Stimulated activated CD8-positive, alpha-beta memory T cell treated with anti-CD3 and anti-CD28 coated beads, Interleukin-4, amount 100 ng/mL, for 1 hour (primary cell): Measurements from ENCODE around the gene HSPA12B.

Source experiments
- DNase-seq, 2 donors: peaks; one replicate each; pipeline ENCODE4 v3.0.0-alpha.2; 2020; ENCODE audit warnings: low read depth in 2 of 2, low spot score in 1 of 2

The HSPA12B gene

DNA sequence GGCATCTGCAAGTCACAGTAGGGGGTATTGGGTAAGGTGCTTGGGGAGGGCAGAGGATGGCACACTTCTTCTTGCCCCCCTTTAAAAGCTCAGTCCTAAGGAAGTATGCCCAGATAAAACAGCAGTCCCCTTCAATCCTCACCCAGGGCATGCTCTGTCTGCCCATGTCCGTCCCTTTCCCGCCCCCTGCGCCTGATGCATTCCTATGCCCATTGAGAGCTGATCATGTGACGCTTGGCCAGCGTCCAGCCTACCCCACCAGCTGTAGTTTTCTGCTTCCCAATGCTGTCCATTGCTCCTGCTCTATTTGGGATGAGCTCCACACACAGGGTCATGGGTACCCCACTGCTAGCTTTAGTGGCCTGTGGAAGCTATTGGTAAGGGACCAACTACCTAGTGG, 28.4 kb upstream of the HSPA12B start:
- DNase-seq, result no peak

DNA sequence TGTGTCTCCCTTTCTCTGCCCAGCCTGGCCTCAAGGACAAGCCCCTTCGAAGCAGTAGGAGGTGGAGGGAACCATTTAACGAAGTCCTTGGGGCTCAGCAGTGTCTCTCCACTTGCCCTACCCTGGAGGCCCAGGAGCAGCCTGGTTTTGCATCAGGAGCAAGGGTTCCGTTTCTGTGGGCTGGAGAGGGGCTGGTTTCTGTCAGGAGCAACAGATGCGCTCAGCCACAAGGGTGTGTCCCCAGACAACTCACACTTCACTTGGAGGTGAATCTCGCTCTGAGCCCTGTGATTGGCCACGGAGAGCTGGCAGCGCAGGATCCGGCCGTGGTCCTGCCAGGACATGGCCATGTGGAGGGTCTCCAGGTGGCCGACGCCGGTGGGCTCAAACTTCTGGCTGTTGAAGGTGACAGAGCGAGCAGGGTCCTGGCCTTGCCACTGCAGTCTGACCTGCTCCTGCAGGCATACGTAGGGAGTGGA, 27.0 kb upstream of the HSPA12B start:
- no peak for DNase-seq

DNA sequence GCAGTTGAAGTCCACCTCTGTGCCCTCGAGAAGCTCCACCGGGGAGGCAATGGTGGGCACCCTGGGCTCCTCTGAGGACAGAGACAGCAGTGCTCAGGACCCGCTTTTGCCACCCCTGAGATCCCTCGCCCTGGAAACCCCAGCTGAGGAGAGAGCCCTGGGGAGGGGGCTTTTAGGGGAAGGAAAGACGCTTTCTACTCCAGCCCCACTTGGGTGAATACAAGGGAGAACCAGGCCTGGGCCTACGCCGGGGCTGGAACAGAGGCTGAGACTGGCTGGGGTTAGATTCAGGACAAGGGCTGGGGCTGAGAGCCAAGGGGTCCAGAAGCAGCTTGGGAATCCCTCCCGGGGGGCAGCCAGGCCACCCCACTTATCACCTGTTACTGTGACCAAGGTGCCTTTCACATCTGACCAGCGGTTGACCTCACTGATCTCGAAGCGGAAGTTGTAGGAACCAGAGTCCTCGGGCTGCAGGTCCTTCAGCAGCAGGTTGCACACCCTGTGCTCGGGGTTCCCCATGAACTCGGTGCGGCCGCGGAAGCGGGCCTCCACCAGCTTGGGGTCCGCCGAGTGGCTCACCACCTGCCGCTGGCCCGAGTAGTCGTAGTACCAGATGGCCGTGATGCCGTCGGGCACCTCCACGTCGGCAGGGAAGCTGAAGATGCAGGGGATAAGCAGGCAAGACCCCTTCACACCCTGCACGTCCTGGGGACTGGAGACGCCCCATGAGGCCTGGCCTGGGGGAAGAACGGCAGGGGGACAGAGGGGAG, 26.3 kb upstream of the HSPA12B start:
- DNase-seq, result no peak

DNA sequence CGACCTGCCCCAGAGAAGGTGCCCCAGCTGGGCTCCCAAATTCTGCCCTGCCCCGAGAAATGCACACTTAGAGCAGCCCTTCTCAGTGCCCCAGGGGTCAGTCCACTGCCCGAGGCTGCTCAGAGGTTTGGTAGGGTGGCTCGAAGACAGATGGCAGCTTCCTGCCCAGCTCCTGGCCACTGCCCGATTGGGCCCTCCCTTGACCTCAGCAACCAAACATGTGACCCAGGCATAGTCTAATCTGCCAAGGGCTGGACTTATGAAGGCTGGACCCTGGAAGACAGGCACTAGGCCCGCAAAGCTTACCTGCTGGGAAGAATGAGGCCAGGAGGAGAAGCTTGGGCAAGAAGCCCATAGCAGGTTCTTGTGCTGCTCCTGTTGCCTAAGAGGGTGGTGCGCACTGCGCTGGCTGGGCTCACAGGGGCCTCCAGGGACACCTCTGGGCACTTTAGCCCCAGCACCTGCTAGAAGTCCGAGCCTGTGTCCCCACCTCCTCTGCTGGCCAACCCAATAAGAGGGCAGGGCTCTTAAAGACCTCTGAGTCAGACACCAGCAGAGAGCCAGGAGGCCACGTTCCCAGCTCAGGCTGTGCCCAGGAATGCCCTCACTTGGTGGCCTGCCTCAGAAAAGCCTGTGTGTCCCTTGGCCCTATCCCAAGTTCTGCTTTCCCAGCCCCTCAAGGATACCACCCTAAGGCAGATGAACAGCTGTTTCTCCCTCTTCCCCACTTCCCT, 25.5 kb upstream of the HSPA12B start:
- no peak for DNase-seq

DNA sequence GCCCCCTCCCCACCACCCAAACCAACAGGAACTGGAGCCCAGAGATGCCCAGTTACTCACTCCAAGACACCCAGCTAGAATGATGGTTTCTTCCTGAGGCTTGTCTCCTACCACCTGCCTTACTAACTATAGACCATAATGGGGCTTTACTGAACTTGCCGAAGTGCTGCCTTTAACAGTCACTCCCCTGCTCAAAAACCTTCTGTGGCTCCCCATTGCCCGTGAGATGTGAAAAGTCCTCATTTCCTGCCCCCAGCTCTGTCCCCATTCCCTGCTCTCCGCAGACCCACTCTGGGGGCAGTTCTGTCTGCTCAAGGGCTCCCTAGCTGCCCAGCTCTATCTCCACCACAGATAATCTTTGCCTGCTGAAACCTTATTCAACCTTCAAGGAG, 25.0 kb upstream of the HSPA12B start:
- no peak for DNase-seq

DNA sequence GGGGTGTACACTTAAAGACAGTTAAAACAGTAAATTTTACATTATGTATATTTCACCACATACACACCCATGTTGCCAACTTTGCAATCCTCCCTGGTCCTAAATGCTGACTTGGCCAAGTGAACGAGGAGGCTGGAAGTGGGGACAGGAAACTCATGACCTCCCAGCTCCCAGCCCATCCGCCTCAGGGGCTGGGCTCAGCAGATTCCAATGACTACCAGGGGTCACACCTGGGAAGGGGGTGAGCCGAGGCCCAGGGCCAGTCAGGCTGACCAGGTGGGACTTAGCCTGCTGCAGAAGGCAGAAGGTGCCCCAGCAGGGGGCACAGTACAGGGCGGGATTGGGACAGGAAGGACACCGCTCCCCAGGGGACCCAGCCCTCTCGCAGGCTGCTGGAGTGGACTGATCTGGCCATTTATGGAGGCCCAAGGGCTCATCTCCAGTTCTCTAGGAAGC, 22.4 kb upstream of the HSPA12B start:
- DNase-seq, result no peak

DNA sequence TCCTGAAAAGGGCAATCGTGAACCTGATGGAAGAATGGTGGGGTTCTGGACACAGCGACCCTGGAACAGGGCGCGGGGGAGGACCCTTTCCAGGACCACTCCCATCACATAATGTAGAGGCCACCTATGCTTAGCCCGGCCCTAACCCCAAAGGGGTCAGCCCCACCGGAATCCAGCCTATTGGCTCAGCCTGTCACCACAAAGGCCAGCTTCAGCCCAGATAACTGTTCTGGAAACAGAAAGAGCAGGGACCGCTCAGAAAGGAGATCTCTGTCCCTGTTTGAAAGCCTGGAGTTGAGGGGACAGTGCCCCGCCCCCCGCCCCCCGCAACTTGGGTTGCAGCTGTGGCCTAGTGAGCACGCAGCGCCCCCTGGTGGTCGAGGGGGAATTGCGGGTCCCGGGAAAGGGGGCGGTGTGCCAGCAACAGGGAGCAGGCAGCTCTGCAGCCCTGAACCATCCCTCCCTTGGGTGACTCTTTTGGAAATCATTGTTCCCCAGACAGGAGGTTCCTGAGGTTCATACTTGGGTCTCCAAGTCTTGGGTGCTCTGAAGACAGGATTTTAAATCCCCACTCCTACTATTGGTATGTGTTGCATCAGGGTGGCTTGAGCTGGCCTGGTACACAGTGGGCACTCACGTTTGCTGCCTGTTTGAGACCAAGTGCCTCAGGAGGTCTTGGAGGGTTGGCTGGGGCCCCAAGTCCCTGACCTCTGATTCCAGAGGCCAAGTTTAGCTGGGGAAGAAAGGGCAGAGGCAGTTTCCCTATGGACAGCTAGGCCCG, 21.6 kb upstream of the HSPA12B start:
- DNase-seq, result peak; percentile 42 to 59

DNA sequence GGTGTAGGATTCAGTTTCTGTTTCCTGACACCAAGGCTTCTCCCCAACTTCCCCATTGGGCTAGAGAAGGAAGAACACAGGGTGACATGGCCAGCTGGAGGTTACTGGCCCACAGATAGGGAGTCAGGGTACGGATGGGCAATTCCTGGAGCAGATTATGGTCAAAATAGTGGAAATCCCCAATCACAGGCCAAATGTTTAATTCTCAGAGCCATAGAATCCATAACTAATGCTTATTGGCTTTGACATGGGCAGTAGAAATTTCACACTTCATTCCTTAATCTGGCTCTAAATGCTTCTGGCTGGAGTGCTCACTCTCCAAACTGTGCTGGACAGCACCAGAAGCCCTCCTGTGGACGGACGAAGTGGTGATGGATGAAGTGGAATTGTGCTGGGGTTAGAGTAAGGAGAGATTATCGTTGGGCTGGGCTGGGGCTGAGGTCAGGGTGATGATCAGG, 21.0 kb upstream of the HSPA12B start:
- DNase-seq, result no peak

DNA sequence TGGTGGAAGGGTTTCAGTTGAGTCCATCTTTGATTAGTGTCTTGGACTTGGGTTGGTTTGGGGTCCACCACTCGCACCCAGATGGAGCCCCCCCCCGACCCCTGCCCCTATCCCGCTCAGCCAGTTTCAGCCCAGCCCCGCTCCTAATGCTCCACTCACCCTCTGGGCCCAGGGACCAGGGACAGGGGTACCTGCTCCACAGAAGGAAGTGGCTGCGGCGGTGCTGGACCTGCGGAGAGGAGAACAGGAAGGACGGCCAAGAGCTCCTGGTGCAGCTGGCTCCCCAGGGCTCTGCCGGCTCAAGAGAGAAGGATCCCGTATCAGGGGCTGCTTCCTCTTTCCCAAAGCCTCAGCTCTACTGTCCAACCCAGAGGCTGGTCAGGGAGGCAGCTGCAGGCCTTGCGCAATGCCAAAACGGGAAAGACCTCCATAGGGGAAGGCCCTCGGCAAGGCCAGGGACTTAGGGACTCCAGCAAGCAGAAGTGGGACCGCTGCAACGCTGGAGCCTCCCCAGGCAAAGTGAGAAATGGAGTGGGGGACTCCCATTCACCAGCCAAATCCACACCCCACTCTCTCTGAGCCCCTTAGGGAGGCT, 20.1 kb upstream of the HSPA12B start, which contains the start of gene SIGLEC1:
Gene SIGLEC1, minus strand, starts transcription at position 322 of the 595 bp plus-strand sequence. CDS start 5,472 bp downstream, outside the sequence.
- no peak for DNase-seq

DNA sequence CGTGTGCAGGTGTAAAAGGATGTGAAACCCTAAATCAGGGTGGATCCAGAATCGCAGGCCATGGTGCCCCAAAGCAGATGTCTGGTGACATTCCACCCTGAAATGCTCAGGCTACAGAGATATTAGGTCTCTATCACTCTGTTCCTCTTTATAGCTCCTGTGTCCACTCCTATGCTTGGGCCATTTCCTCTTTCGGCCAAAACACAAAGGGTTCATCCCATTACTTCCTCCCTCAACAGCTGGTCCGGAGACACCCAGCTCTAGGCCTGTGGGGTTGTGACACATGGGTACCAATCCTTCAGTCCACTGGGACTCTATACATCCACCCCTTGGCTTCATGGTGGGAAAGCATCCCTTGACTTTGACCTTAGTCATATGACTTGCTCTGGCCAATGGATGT, 18.4 kb upstream of the HSPA12B start:
- DNase-seq, result no peak

DNA sequence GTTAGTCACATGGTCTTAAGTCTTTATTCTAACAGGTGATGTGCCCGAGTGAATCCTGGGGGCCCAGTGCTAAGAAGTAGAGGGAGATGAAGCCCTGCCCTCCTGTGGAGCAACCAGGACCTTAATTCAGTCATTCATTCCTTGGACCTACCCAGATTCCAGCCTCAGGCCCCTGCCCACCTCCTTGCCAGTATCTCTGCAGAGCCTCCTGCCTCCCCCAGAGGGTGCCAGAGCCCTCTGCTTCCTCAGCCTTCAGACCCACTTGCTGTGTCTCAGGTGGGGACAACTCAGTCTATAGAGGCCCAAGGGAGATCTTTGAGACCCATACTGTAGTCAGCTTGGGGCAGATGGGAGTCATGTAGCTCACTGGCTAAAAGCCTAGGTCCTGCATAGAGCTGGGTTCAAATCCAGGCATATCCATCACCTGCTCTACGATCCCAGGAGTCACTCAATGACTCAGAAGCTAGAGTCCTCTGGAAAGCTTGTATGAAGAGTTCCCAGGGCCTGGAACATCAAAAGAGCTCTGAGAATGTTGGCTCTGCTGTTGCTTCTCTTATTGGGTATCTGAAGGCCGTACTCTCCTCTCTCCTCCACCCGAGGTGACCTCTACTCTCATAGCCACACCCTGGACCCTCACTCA, 16.2 kb upstream of the HSPA12B start:
- no peak for DNase-seq

DNA sequence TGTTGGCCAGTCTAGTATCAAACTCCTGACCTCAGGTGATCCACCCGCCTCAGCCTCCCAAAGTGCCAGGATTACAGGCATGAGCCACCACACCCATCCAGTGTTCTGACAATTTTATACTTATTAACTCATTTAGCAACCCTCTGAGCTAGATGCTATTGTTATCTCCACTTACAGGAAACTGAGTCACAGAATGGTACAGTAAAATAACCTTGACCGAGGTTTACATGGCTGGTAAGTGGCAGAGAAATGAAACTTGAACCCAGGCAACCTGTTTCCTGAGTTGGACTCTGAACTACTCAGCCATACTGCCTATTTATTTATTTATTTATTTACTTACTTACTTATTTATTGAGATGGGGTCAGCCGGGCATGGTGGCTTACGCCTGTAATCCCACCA, 13.4 kb upstream of the HSPA12B start:
- DNase-seq, result no peak

DNA sequence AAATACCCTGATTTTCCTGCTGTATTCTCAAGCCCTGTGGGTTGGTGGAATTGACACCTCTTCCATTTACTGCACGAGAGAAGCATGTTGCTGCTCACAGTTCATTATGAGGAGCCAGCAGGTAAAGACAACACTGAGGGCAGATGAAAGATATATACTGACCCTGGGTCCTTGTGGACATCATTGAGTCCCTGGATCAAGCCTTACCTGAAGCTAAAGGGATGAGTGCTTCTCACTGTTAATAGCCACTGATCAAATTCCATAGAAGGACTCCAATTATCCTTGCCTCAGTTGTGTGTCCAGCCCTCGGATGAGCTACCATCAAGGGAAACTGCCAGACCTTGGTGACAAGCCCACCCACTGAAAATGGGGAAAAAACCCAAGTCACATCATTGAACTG, 12.4 kb upstream of the HSPA12B start:
- no peak for DNase-seq

DNA sequence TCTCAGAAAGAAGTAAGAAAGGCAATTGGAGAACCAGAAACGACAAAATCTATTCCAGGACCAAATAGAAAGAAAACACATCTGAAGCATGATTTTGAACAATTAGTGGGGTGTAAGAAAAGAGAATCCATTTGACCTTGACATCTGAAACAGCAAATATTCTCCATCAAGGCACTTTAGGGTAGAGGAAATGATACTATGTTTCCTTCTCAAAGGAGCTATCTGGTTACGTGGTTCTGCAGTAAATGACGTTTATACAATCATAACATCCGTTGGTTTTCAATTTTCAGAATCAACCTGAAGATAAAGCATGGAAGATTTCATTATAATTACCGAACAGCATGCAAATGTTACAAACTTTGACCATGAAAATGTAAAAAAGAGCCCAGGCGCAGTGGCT, 11.9 kb upstream of the HSPA12B start:
- no peak for DNase-seq

DNA sequence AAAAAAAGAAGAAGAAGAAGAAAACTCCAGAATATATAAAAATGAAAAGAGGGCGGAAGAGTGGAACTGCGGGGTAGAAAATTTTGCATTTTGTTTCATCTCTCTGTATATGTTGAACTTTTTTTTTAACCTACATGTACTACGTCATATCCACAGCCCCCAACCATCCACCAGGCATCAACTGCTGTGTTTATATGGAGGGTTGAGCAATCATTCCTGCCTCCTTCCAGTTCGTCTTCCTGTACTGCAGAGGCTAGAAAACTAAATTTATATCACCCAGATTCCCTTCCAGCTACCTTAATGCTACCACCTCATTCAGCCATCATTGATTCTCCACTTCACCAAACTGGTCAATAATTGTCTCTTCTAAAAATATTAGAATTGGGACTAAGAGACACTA, 10.6 kb upstream of the HSPA12B start:
- DNase-seq, result no peak

DNA sequence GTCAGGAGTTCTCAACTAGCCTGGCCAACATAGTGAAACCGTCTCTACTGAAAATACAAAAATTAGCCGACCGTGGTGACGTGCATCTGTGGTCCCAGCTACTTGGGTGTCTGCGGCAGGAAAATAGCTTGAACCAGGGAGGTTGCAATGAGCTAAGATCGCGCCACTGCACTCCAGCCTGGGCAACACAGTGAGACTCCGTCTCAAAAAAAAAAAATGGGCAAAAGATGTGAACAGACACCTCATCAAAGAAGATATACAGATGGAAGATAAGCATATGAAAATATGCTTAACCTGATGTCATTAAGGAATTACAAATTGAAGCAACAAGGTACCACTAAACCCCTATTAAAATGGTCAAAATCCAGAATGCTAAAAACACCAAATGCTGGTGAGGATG, 9.2 kb upstream of the HSPA12B start:
- no peak for DNase-seq

DNA sequence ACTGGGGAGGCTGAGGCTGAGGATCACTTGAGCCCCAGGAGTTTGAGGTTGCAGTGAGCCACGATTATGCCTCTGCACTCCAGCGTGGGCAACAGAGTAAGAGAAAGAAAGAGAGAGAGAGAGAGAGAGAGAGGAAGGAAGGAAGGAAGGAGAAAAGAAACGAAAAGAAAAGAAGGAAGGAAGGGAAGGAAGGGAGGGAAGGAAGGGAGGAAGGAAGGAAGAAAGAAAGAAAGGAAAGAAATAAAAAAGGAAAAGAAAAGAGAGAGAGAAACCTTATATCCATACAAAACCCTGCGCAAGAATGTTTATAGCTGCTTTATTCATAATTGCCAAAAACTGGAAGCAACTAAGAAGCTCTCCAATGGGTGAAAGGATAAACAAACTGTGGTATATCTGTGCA, 8.1 kb upstream of the HSPA12B start:
- DNase-seq, result no peak

DNA sequence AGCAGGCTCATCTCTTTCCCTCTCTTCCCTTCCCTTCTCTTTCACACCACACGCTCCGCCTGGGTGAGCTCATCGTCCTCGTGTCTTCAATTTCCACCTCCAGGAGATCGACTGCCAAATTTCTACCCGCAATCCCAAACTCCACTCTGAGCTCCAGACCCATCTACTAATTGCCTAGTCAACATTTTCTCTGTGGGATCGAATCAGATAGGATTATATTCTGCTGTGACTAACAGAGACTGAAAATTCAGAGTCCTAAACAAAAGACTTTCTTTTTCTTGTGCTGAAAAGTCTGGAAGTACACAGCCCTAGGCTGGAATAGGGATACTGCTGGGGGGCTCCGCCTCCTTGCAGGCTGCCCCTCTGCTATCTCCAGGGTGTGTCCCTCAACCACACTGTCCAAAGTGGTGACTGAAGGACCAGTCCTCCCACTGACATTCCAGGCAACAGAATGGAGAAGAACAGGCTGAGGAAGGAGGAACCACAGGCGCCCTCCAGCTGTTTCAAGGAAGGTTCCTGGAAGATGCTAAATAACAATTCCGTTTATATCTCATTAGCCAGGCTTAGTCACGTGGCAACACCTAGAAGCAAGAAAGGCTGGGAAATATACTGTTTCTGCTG, 5.0 kb upstream of the HSPA12B start:
- DNase-seq, result no peak

DNA sequence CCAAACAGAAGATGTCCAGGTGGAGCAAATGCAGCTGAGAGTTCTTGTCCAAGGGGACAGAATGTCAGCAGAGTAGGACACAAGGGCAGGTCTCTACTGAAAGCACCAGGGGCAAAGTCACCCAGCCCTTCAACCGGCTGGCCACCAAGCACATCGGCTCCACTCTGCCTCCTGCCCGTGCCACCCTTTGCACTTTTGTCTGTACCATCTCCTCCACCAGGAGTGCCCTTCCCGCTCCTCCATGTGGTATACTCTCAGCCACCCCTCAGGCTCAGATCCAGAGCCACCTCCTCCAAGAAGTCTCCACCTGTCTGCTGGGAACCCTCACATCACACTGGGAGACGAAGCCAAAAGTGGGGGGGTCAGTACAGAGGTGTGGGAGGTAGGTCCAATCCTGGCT, 4.1 kb upstream of the HSPA12B start:
- no peak for DNase-seq

DNA sequence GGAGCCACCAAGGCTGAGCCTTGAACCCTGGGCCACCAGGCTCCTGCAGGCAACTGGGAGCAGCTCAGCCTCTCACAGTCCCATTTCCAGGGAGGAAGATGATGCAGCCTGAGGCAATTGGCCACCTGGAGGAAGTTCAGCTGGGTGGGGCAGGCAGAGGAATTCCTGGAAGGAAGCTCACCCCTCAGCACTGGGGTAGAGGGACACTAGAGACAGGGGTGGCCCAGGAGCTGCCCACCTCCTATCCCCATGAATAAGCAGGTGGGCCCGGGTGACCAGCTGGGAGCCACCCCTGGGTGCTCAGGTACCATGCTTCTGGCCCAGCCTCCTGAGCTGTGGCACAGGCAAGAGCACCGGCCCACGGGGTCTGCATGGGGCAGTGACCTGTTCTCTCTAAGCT, 3.6 kb upstream of the HSPA12B start:
- DNase-seq, result no peak
